GM18505 (cell line): ENCODE data around the gene ADGRV1.
A peak's percentile ranks its signal among the peaks of the same experiment; 100 is the strongest.
"Not testable (repeated sequence)": the region's sequence is repeated elsewhere in the genome, so short reads cannot be mapped to it uniquely, and the experiment has no call there.

ENCODE experiments used
- ATAC-seq: cut with Tn5 transposase; IDR thresholded peaks from one replicate; pipeline ENCODE4 v1.9.1; 2021; ENCODE audit not compliant: unreplicated experiment
- POLR2A ChIP-seq: IDR thresholded peaks from 4 replicates; pipeline ENCODE4 v1.6.1; 2011; ENCODE audit warnings: borderline replicate concordance; ENCODE audit not compliant: insufficient read depth, insufficient read length; ENCODE audit errors: extremely low read depth

ADGRV1 gene

DNA sequence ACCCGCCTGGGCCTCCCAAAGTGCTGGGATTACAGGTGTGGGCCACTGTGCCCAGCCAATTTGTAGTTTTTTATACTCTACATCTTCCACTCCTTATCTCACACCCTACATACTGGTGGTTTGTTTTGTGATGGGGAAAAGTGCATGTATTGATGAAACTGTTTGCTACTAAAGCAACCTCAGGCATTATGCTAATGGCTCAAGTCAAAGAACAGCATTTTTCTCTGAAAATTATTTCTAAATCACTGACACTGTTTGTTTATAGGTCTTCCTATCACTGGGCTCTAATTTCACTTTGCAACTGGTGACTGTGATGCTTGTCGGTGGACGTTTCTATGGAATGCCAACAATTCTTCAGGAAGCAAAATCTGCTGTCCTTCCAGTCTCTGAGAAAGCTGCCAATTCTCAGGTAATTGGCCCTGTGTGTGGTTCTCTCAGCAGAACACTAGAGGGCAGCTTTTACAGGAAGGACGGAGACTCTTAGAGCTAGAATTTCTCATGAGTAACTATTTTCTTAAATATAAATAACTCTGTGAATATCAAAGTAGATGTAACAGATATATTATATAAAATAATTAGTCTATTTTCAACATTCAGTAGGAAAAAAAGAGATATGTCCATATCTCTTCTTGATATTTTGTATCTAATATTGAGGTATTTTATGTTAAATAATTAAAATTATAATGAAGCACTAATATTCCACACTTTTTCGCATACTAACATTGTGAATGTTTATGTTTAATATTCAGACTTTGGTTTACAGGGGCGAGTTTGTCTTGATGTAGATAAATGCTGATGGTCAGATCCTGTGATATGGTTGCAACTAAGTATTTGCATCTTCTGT lies 244.1 kb downstream of the ADGRV1 start:
- peak; percentile 73 for ATAC-seq
- TF ChIP-seq POLR2A: no peak

DNA sequence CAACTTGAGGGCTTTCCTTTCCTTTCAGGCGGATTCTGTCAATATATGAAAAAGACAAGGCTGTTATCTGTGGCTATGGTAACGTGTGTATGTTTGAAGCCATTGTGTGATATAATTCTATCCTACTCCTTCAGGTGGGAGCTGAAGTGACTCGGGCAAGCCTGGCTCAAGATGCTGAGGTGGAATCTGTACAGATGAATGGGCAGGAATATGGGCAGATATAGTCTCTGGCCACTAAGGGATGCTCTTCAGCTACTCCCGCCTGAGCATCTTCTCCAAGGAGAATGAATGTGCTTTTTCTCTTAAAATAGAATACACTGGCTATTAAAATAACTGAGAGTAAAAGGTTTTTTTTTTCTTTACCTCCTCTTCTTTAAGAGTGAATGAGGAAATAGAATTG lies 244.8 kb downstream of the ADGRV1 start:
- no peak for ATAC-seq
- no peak for TF ChIP-seq POLR2A

DNA sequence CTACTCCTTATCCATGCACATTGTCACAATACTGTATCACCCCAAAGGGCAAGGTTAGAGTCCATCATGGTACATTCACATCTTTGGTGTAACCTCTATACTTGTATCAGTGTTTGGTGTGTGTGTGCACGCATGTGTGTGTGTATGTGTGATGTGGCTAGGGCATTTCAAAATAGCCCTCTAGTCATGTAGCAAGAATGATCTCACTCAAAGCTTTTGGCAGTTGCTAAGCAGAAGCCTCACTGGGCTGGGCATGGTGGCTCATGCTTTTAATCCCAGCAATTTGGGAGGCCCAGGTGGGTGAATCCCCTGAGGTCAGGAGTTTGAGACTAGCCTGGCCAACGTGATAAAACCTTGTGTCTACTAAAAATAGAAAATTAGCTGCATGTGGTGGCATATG lies 245.3 kb downstream of the ADGRV1 start:
- ATAC-seq: no peak
- no peak for TF ChIP-seq POLR2A

DNA sequence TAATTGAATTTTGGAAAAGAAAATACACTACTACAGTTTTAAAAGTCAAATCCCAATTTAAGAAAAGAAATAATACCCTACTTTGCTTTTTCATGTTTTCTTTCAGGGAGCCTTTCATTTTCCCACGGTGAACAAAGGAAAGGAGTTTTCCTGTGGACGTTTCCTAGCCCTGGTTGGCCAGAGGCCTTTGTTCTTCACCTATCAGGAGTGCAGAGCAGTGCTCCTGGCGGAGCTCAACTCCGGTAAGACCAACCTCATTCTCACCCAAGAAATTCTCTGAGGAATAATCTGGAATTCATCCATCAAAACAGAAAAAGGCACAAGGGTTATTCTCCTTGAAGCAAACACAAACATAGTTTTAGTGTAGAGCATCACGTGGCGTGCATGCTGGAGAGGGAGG lies 248.9 kb downstream of the ADGRV1 start:
- no peak for TF ChIP-seq POLR2A
- no peak for ATAC-seq

DNA sequence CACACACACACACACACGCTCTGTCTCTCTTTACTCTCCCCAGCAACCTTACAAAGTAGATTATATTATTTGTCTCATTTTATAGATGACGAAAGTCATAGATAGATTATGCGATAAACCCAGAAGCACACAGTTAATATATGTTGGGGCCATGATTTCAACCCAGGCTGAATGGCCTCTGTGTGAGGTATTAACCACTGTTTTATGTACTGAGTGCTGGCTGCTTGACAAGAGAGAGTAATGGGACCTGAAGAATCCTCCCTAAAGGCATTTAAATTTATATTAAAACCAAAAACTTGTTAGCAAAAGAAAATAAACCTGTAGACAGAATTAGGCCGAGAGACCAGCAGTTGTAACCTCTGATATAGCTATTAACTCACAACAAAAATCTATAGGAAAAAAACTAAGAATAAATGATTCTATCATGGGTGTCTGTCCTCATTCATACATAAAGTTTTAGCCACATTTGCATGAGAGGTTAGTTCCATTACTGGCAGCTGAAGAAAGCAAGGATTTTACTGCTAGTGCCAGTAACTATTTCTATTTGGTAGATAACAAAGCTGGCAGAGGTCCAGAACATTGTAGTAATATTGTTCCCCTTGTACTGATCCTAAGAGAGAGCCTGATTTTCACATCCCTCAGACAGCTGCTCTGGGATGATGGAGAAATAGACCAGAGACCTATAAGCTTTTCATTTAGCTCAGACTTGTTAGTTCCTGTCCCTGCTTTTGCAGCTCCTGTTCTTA lies 250.9 kb downstream of the ADGRV1 start:
- TF ChIP-seq POLR2A: no peak
- ATAC-seq: no peak

DNA sequence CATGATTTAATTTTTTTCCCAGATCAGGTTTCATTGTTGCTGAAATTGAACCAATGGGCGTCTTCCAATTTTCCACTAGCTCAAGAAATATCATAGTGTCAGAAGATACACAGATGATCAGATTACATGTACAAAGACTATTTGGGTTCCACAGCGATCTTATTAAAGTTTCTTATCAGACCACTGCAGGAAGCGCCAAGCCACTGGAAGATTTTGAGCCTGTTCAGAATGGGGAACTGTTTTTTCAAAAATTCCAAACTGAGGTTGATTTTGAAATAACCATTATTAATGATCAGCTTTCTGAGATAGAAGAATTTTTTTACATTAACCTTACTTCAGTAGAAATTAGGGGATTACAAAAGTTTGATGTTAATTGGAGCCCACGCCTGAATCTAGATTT lies 251.6 kb downstream of the ADGRV1 start:
- no peak for TF ChIP-seq POLR2A
- ATAC-seq: no peak

DNA sequence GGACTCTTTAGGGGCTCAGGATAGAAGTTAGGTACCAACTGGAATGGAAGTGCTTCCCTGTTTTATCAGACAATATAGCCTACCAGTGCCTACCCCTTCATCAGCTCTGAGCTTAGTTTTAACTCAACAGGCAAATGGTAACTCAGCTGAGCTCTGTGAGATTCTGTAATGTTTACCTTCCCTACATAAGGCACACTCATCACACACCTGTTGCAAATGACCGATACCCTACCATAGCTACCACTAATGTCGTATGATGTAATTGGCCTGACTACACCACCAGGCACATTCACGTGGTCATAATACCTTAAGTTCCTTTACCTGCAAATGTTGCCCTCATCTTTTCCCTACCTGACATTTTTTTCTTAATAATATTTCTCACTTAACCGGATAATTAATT lies 254.8 kb downstream of the ADGRV1 start:
- TF ChIP-seq POLR2A: no peak
- no peak for ATAC-seq

DNA sequence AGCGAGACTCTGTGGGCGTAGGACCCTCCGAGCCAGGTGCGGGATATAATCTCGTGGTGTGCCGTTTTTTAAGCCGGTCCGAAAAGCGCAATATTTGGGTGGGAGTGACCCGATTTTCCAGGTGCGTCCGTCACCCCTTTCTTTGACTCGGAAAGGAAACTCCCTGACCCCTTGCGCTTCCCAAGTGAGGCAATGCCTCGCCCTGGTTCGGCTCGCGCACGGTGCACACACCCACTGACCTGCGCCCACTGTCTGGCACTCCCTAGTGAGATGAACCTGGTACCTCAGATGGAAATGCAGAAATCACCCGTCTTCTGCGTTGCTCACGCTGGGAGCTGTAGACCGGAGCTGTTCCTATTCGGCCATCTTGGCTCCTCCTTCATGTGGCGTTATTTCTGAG lies 263.5 kb downstream of the ADGRV1 start:
- ATAC-seq: not testable (repeated sequence)

DNA sequence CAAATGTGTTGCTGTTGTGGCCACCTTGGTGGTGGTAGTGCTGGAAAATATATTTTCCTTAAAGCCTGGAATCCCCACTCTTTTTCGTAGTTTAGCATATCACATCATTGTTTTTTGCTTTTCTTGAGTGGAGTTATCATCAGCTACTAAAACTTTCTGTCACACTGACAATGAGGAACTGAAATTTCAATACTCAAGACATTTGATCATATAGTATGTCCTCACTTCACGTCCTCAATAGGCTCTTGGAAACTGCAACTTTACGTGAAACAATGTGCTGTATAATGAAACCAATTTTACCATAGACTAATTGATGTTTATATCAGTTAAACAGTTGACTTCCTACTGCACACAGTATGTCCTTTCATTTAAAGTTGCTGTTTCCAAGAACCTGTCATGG lies 265.8 kb downstream of the ADGRV1 start:
- TF ChIP-seq POLR2A: no peak
- no peak for ATAC-seq

DNA sequence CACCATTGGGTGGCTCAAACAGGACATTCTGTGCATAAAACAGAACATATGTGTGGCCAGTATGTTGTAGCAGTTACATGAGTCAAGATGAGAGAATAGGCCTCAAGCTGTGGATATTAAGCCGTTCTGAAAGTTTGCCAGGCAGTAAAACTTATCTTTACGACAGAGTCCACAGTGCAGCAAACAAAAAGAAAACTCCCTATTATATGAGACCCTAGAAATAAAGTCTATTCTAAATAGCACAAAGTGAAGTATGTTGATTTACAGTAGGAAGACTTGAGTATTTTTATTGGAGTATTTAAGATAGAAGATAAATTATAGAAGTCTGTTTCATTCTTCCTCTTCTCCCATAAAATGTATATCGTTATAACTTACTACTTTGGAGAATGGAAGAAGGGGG lies 271.5 kb downstream of the ADGRV1 start:
- ATAC-seq: no peak
- no peak for TF ChIP-seq POLR2A

DNA sequence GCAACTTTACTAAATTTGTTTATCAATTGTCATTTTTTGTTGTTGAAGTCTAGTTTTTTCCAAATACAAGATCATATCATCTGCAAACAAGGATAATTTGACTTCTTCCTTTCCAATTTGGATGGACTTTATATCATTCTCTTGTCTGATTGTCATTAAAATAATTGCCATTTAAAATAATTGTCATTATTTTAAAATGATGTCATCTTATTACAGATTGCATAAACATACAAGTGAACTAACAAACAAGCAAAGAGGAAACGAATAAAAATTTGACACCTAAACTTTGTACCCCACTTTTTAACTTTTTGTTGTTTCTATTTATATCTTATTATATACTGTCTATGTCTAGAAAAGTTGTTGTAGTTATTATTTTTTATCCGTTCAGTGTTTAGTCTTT lies 275.2 kb downstream of the ADGRV1 start:
- TF ChIP-seq POLR2A: no peak
- ATAC-seq: no peak

DNA sequence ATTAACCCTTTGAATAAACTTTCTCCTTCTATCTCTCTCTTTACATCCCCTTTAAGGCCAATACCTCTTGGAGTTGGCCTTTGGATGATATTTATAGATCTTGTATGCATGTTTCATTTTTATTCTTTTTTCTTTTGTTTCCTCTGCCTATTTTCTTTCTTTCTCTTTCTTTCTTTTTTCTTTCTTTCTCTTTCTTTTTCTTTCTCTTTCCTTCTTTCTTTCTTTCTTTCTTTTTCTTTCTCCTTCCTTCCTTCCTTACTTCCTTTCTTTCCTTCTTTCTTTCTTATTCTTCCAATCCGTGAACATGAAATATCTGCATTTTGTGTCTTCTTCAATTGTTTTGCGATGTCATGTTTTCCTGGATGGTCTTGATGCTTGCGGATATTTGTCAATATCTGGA lies 276.1 kb downstream of the ADGRV1 start:
- no peak for ATAC-seq
- no peak for TF ChIP-seq POLR2A

DNA sequence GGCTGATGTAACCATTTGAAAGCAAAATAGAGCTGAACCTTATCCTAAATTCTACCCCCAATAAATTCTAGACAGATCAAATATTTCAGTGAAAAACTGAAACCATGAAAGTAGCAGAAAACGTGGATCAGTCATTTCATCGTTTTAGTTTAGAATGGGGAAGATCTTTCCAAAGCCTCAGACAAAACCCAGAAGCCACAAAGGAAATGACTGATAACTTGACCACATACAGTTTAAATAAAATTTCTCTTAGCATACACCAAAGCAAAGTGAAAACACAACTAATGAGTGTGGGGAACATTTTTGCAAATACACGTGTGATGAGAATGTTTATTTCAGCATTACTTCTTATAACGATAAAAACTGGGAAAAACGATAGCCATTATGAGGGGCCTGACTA lies 284.8 kb downstream of the ADGRV1 start:
- no peak for ATAC-seq
- TF ChIP-seq POLR2A: no peak

DNA sequence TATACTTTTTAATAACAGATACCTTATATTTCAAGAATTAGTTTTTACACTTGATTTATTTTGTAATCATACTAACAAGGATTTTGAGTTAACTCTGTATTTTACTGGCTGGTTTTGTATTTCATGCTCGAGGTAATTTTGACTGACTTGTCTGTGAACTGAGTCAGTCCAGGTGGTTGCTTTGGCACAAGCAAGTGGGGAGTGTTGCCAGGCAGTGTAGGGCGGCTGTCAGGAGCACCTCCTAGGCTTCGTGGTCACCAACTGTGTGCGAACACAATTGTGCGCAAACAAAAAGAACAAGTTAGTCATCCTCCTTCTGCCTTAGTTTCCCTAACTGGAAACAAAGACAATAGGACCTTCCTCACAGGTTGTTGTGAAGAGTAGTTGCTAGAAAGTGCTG lies 286.3 kb downstream of the ADGRV1 start:
- no peak for TF ChIP-seq POLR2A
- no peak for ATAC-seq
